T-cell (primary cell): ENCODE data around the gene GGT6. TPM values are rescaled to one million over a fixed set of nuclear protein-coding genes. Genes with fewer than 3 reads are reported as not detected.
A peak's percentile ranks its signal among the peaks of the same experiment; 100 is the strongest.
"Not testable (repeated sequence)": the region's sequence is repeated elsewhere in the genome, so short reads cannot be mapped to it uniquely, and the experiment has no call there.

ENCODE experiments used
- ATAC-seq, 4 experiments: fragments of 200-7000 bp in 3 of 4; fragments of 150-1000 bp in 1 of 4; cut with Tn5 transposase; replicated peaks in 1 of 4; 1 replicate in 3 of 4; 2 replicates in 1 of 4; pipeline ENCODE4 v1.10.0; 2021; ENCODE audit warnings: moderate library complexity in 3 of 4, mild to moderate bottlenecking in 2 of 4, moderate number of reproducible peaks in 1 of 4
- CTCF ChIA-PET, 2 donors: fragments of 300-600 bp; sonication (Branson Sonifier 250); formaldehyde crosslinking; loops; one replicate each; lab custom pipeline; 2022; ENCODE audit warnings: antibody characterized with exemption in 2 of 2; lab: Charles Lee
- POLR2A ChIA-PET, 2 donors: fragments of 300-600 bp; sonication (Branson Sonifier 250); formaldehyde crosslinking; loops; one replicate each; lab custom pipeline; 2022; ENCODE audit warnings: antibody characterized with exemption in 2 of 2; lab: Charles Lee
- DNase-seq, 35 experiments: peaks; one replicate each; pipeline versions ENCODE4 v3.0.0 to v3.0.0-alpha.2; 2013 to 2023
- H3K27ac ChIP-seq: one replicate; pipeline ENCODE4 v1.5.1; 2013; ENCODE audit warnings: low read length
- H3K27me3 ChIP-seq, 2 experiments: replicated peaks in 1 of 2; 1 replicate in 1 of 2; 2 replicates in 1 of 2; pipeline versions ENCODE4 v1.6.1 to v1.7.0; 2013; ENCODE audit warnings: low read length in 1 of 2, mixed read lengths in 1 of 2; ENCODE audit not compliant: control insufficient read depth in 2 of 2, insufficient read depth in 2 of 2; ENCODE audit errors: extremely low read depth in 1 of 2
- H3K36me3 ChIP-seq, 2 donors: 1 replicate in 1 of 2; 2 replicates in 1 of 2; pipeline versions ENCODE4 v1.6.1 to v1.7.0; 2013; ENCODE audit warnings: low read length in 1 of 2; ENCODE audit not compliant: control insufficient read depth in 2 of 2, insufficient read depth in 1 of 2; ENCODE audit errors: extremely low read depth in 1 of 2
- H3K4me1 ChIP-seq, 2 experiments: 1 replicate in 1 of 2; 2 replicates in 1 of 2; pipeline versions ENCODE4 v1.6.1 to v1.7.0; 2013; ENCODE audit warnings: low read length in 2 of 2, mixed read lengths in 1 of 2; ENCODE audit not compliant: insufficient read depth in 2 of 2, control insufficient read depth in 1 of 2; ENCODE audit errors: extremely low read depth in 1 of 2
- H3K4me3 ChIP-seq, 2 donors: 1 replicate in 1 of 2; 2 replicates in 1 of 2; pipeline versions ENCODE4 v1.5.1 to v1.7.0; 2013; ENCODE audit warnings: mild to moderate bottlenecking in 2 of 2, low read length in 1 of 2, moderate library complexity in 1 of 2; ENCODE audit not compliant: control insufficient read depth in 1 of 2; ENCODE audit errors: extremely low read depth in 1 of 2
- H3K9me3 ChIP-seq: 2 replicates; pipeline ENCODE4 v1.7.0; 2013
- H3K27ac Mint-ChIP-seq, 2 donors: one replicate each; pipeline ENCODE4 v1.8.0; 2020 to 2021; ENCODE audit warnings: mild to moderate bottlenecking in 2 of 2, mixed read lengths in 2 of 2
- H3K27me3 Mint-ChIP-seq, 2 donors: one replicate each; pipeline ENCODE4 v1.8.0; 2021 to 2022; ENCODE audit warnings: mixed read lengths in 2 of 2
- H3K36me3 Mint-ChIP-seq: one replicate; pipeline ENCODE4 v1.8.0; 2021; ENCODE audit warnings: mixed read lengths
- H3K4me1 Mint-ChIP-seq, 3 donors: one replicate each; pipeline ENCODE4 v1.8.0; 2020 to 2022; ENCODE audit warnings: mixed read lengths in 3 of 3, mild to moderate bottlenecking in 1 of 3
- H3K4me3 Mint-ChIP-seq, 3 donors: one replicate each; pipeline ENCODE4 v1.8.0; 2020 to 2022; ENCODE audit warnings: mild to moderate bottlenecking in 3 of 3, mixed read lengths in 3 of 3, moderate library complexity in 3 of 3
- H3K9me3 Mint-ChIP-seq, 3 donors: one replicate each; pipeline ENCODE4 v1.8.0; 2020 to 2022; ENCODE audit warnings: mixed read lengths in 3 of 3
- WGBS: methylation state at CpG from one replicate; pipeline ENCODE4 v1.1.5; 2013; ENCODE audit warnings: missing lambda C conversion rate; ENCODE audit not compliant: insufficient coverage; 5-methylcytosine and 5-hydroxymethylcytosine counted together
- total RNA-seq, 35 experiments: library from RNA in 6 of 35; stranded (reverse) in 6 of 35; fragments of 120-200 nt in 1 of 35; gene quantifications; one replicate each; pipeline versions ENCODE4 v1.2.1 to v1.2.4 and lab custom pipeline; 2013 to 2026

Gene GGT6
- total RNA-seq, 5 donors from 2014 or later (not counting 1 experiment from before 2014, with no cell fraction given) = not detected

- CTCF ChIA-PET = no interaction called here
- H3K4me1 Mint-ChIP-seq = peaks cover 4 to 5% (median 4%) of the 10 kb centered on the region in 3 donors
- Histone ChIP-seq H3K36me3 (no peaks in the 10 kb centered on the region), H3K4me1 (peaks cover 0 to 9% of the 10 kb centered on the region in 2 experiments), H3K27me3 (peaks cover 0 to 49% of the 10 kb centered on the region in 2 experiments), H3K4me3 (no peak overlapping the region), H3K9me3 (no peaks in the 10 kb centered on the region), H3K27ac (no peak overlapping the region)
- peaks cover 0 to 19% of the 10 kb centered on the region in 2 donors for H3K27me3 Mint-ChIP-seq
- no peaks in the 10 kb centered on the region for H3K9me3 Mint-ChIP-seq
- H3K4me3 Mint-ChIP-seq = no peak overlapping the region
- POLR2A ChIA-PET = no interaction called here
- DNase-seq (no peak), ATAC-seq (no peak)
- 90% methylated on average over 18 of the region's 20 CpGs for WGBS
- no peak overlapping the region for H3K27ac Mint-ChIP-seq
- no peaks in the 10 kb centered on the region for H3K36me3 Mint-ChIP-seq
Measured at GRCh38 chr17:4598776-4599504, 38.6 kb upstream of the GGT6 start.

GRCh38 chr17:4597975-4598374 lies 37.6 kb upstream of the GGT6 start:
- Mint-ChIP-seq H3K4me3 (no peak overlapping the region), H3K9me3 (no peaks in the 10 kb centered on the region), H3K4me1 (peaks cover 4 to 5% (median 4%) of the 10 kb centered on the region in 3 donors), H3K27me3 (peaks cover 0 to 19% of the 10 kb centered on the region in 2 donors), H3K27ac (no peak overlapping the region), H3K36me3 (no peaks in the 10 kb centered on the region)
- ChIA-PET POLR2A (no interaction called here), CTCF (no interaction called here)
- Histone ChIP-seq H3K9me3 (no peaks in the 10 kb centered on the region), H3K4me1 (peaks cover 0 to 9% of the 10 kb centered on the region in 2 experiments), H3K27me3 (peaks cover 0 to 52% of the 10 kb centered on the region in 2 experiments), H3K27ac (no peak overlapping the region), H3K36me3 (no peaks in the 10 kb centered on the region), H3K4me3 (no peak overlapping the region)
- ATAC-seq (no peak), DNase-seq (no peak)
- 75% methylated on average over 10 of the region's 13 CpGs for WGBS

GRCh38 chr17:4596636-4597380 lies 36.4 kb upstream of the GGT6 start:
- ChIA-PET CTCF (no interaction called here), POLR2A (interaction anchor here in 1 of 2 donors (0.5 kb wide), 1 partner anchor 112 kb away, joined by 9 read pairs; no protein-coding TSS in a partner anchor)
- no peaks in the 10 kb centered on the region for H3K9me3 ChIP-seq
- peaks cover 0 to 9% of the 10 kb centered on the region in 2 experiments for H3K4me1 ChIP-seq
- Mint-ChIP-seq H3K27me3 (peaks cover 4 to 23% of the 10 kb centered on the region in 2 donors), H3K27ac (no peak overlapping the region), H3K4me1 (peaks cover 4 to 5% (median 4%) of the 10 kb centered on the region in 3 donors), H3K4me3 (no peak overlapping the region), H3K9me3 (no peaks in the 10 kb centered on the region), H3K36me3 (no peaks in the 10 kb centered on the region)
- H3K4me3 ChIP-seq = no peak overlapping the region
- peaks cover 0 to 61% of the 10 kb centered on the region in 2 experiments for H3K27me3 ChIP-seq
- no peaks in the 10 kb centered on the region for H3K36me3 ChIP-seq
- H3K27ac ChIP-seq = no peak overlapping the region
- ATAC-seq = no peak
- DNase-seq = no peak
- 91% methylated on average over 34 of the region's 36 CpGs for WGBS

GRCh38 chr17:4595685-4596342 lies 35.4 kb upstream of the GGT6 start:
- H3K4me3 Mint-ChIP-seq, DNase-seq, H3K27ac Mint-ChIP-seq, H3K9me3 Mint-ChIP-seq, H3K4me1 Mint-ChIP-seq, H3K36me3 ChIP-seq, ATAC-seq, H3K36me3 Mint-ChIP-seq, H3K4me1 ChIP-seq, H3K27ac ChIP-seq, H3K4me3 ChIP-seq, H3K9me3 ChIP-seq: not testable (repeated sequence)
- peaks cover 4 to 23% of the 10 kb centered on the region in 2 donors for H3K27me3 Mint-ChIP-seq
- POLR2A ChIA-PET = interaction anchor here in 1 of 2 donors (0.6 kb wide), 1 partner anchor 279 kb away, joined by 4 read pairs; no protein-coding TSS in a partner anchor
- CTCF ChIA-PET = interaction anchor here in 1 of 2 donors (0.5 kb wide), 1 partner anchor 31 kb away, joined by 4 read pairs; no protein-coding TSS in a partner anchor
- peaks cover 0 to 67% of the 10 kb centered on the region in 2 experiments for H3K27me3 ChIP-seq
- 58% methylated on average over 10 of the region's 23 CpGs for WGBS

- ChIA-PET CTCF (no interaction called here), POLR2A (interaction anchor here in 1 of 2 donors (0.6 kb wide), 1 partner anchor 278 kb away, joined by 4 read pairs; no protein-coding TSS in a partner anchor)
- H3K9me3 Mint-ChIP-seq = no peaks in the 10 kb centered on the region
- DNase-seq = peak in 18 of 35 experiments; percentile 7 to 51 (median 22)
- peaks cover 0 to 9% of the 10 kb centered on the region in 2 experiments for H3K4me1 ChIP-seq
- H3K36me3 Mint-ChIP-seq = no peaks in the 10 kb centered on the region
- H3K9me3 ChIP-seq = no peaks in the 10 kb centered on the region
- no peak overlapping the region for H3K27ac Mint-ChIP-seq
- 18% methylated on average over 26 of the region's 29 CpGs for WGBS
- H3K4me3 Mint-ChIP-seq = peak overlapping the region in 1 of 3 donors; percentile 38
- H3K4me3 ChIP-seq = no peak overlapping the region
- peaks cover 4 to 5% (median 4%) of the 10 kb centered on the region in 3 donors for H3K4me1 Mint-ChIP-seq
- H3K27ac ChIP-seq = no peak overlapping the region
- peak; percentile 50 to 65 (median 64) for ATAC-seq
- H3K27me3 Mint-ChIP-seq = peaks cover 8 to 26% of the 10 kb centered on the region in 2 donors
- no peaks in the 10 kb centered on the region for H3K36me3 ChIP-seq
- peaks cover 0 to 66% of the 10 kb centered on the region in 2 experiments for H3K27me3 ChIP-seq
Measured at GRCh38 chr17:4594931-4595684, 34.7 kb upstream of the GGT6 start.
